GM03348 (cell line): Measurements from ENCODE around the gene C1D.
A peak's percentile ranks its signal among the peaks of the same experiment; 100 is the strongest.
"Not testable (repeated sequence)": the region's sequence is repeated elsewhere in the genome, so short reads cannot be mapped to it uniquely, and the experiment has no call there.

Source experiments
- DNase-seq: peaks from one replicate; pipeline ENCODE4 v3.0.0; 2012; ENCODE audit warnings: low spot score

C1D gene

DNA sequence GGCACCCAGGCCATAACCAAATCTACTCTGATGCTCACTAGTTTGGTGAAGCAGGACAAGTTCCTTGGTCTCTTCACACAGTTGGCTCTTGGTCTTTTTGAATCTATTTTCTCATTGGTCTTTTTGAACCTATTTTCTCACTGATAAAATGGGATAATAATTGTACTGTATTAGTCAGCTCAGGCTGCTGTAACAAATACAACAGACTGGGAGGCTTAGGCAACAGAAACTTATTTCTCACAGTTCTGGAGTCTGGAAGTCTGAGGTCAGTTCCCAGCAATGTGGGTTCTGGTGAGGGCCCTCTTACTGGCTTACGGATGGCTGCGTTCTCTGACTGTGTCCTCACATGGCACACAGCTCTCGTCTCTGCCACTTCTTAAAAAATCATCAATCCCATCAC lies 63.5 kb downstream of the C1D start:
- DNase-seq: no peak

DNA sequence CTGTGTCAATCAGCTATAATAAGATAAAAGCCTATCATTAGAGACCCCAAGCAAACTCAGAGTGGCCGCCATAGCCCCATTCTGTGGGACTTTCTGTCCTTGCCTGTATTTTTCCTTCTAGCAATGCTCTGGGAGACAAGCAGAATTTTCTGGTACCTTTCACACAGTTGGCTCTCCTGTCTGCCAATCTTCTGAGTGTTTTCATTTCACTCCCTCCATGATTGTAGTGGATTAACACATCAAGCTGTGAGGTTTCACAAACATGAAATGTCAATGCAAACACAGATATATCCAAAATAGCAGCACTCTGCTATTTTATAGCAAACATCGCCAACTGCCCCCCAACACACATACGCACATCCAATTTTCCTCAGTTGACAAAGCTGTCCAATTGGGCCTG lies 64.9 kb downstream of the C1D start:
- no peak for DNase-seq

DNA sequence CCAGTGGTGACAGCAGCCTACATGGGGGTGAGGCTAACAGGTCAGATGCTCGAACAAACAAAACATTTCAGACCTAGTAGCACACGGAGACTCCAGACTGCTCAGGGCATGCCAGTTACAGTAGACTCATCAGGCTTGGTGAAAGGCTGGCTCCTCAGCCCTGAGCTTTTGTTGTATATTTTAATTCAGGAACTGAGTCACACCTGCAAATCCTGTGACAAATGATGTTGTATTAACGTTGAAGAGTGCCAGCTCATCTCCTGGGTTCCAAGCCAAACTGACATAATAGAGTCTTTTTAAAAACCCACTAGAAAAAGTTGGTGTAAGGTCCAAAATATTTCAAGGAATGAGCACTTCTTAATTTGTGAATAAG lies 65.3 kb downstream of the C1D start:
- DNase-seq: peak; percentile 36

DNA sequence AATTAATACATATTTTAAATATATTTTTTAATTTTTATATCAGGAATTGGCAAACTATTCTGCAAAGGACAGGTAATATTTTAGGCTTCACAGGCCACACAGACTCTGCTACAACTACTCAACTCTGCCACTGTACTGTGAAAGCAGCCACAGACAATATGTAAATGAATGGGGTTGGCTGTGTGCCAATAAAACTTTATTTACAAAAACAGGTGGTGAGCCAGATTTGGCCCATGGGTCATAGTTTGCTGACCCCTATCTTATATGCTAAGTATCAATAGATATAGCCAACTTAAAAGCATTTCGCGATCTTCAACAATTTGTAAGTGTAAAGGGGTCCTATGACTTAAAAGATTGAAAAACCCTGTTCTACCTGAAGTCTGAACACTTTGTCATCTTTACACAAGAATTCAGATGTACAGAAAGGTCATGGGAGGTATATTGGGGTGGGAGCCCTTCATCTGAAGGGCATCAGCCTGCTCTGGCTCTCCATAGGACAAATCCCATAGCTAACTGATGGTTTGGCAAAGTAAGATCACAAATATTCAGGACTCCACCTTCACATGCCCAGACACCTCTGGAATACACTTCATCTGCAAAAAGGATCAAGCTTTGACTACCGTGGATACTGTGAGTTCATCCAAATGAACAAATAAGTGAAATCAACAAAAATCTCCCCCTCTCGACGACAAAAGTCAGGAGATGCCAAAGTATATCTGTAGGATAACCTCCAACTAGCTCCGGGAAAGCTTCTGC lies 65.9 kb downstream of the C1D start:
- DNase-seq: no peak

DNA sequence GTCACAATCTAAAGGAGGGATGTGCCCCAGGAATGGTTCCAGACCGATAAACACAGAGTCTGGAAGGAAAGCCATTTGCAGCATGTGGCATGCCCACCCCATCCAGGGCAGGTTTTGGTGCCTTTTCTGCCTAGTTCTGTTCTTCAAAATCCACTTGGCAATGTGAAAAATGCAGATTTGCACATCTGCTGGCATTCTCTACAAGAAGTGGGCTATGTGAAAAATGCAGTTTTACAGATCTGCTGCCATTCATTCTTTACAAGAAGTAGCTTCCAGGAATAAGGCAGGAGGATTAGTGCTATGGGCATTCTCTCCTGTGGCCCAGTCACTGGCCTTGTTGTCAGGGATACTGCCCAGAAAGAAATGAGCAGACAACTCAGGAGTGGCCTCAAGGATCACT lies 68.1 kb downstream of the C1D start:
- no peak for DNase-seq

DNA sequence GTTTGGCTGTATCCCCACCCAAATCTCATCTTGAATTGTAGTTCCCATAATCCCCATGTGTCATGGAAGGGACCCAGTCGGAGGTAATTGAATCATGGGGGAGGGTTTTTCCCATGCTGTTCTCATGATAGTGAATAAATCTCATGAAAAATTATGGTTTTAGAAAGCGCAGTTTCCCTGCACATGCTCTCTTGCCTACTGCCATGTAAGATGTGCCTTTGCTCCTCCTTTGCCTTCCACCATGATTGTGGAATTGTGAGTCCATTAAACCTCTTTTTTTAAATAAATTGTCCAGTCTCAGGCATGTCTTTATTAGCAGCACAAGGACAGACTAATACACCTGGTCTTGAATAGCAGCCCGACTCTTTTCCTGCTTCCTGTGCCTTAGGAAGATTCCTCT lies 68.7 kb downstream of the C1D start:
- not testable (repeated sequence) for DNase-seq

DNA sequence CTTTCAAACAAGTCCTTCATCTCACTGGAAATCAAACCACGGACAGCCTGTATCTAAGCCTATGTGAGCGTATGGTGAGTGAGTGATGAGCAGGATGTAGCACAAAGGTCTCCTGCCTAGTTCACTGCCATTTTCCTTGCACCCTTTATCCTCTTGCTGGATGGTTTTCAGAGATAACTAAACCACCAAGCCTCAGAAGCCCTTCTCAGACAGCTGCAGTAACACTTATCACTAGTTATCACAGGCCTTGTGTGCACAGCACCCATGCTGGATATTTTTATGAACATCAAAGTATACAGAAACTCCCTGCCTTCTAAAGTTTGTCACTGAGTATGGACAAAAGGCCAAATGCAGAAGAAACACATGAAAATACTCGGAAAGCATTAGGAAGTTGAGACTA lies 69.5 kb downstream of the C1D start:
- no peak for DNase-seq

DNA sequence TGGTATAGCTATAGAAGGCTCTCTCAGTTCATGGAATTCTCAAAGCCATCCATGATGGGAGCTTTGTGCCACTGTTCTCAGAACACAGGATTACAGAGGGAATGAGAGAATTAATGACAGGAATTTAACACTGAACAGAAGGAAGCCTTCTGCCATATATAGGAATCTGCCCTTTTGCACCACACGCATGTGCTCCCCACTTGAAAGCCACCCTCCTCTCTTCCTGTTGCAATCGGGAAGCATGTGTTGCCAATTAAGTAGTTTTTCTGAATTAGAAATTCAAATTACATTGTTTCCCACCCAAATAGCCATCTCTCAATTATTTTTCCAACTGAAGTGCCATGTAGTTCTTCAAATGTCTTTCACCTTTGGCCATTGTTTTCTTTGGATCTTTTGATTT lies 71.3 kb downstream of the C1D start:
- no peak for DNase-seq
